Subcutaneous adipose tissue (tissue), 4 donors: Measurements from ENCODE around the gene U2AF2. TPM values are rescaled to one million over a fixed set of nuclear protein-coding genes. Genes with fewer than 3 reads are reported as not detected.

Experiments
- CTCF ChIP-seq: fragments of 450-650 bp; IDR thresholded peaks from one replicate; pipeline ENCODE4 v1.5.1; 2016; ENCODE audit warnings: low read depth, mild to moderate bottlenecking, control low read depth, antibody characterized with exemption, moderate library complexity
- total RNA-seq, 4 donors: library from RNA; depleted of rRNA; stranded (reverse); fragments of >200 nt; gene quantifications; one replicate each; pipeline ENCODE4 v1.1.0, GENCODE V29; 2016

Gene U2AF2
- total RNA-seq, 4 donors from 2014 or later: 51.8 to 96.8 (median 72.5) TPM

- TF ChIP-seq CTCF: no peak
Measured at GRCh38 chr19:55641426-55642152, 13.2 kb upstream of the U2AF2 start.

- no peak for TF ChIP-seq CTCF
Measured at GRCh38 chr19:55642153-55643002, 12.5 kb upstream of the U2AF2 start.

GRCh38 chr19:55643003-55643886, 11.6 kb upstream of the U2AF2 start, which contains the start of gene ZNF581:
TSS of gene ZNF581 (plus strand) at chr19:55643649. CDS start at chr19:55644572, 923 bp downstream.
- TF ChIP-seq CTCF: no peak

- TF ChIP-seq CTCF: no peak
Measured at GRCh38 chr19:55643887-55644176, 11.0 kb upstream of the U2AF2 start.

- TF ChIP-seq CTCF: no peak
Measured at GRCh38 chr19:55644191-55644833, 10.5 kb upstream of the U2AF2 start.

- no peak for TF ChIP-seq CTCF
Measured at GRCh38 chr19:55644842-55645511, 9.9 kb upstream of the U2AF2 start.
